GM18517 (cell line): ENCODE measurements around the gene ABCC4.

Experiments used
- ATAC-seq: cut with Tn5 transposase; IDR thresholded peaks from one replicate; pipeline ENCODE4 v1.9.1; 2021; ENCODE audit warnings: mild to moderate bottlenecking, moderate library complexity; ENCODE audit not compliant: unreplicated experiment

ABCC4 gene

DNA sequence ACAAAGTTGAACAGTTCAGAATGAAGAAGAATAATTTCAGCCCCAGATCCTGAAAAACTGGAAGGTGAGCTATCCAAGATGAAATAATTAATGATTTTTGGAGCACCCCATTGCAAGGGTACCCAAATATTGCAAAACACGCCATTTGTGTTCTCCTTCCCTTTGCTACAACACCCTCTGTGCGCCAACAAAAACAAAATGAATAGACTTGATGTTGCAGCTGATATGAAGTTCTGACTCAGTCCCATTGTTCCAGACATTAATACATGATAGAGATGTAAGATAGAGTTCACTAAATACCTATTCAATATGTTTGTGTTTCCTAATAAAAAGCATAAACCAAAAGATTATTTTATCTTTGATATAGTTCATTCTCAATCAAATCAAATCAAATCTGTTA is 301.4 kb downstream of the ABCC4 start:
- ATAC-seq, result no peak

DNA sequence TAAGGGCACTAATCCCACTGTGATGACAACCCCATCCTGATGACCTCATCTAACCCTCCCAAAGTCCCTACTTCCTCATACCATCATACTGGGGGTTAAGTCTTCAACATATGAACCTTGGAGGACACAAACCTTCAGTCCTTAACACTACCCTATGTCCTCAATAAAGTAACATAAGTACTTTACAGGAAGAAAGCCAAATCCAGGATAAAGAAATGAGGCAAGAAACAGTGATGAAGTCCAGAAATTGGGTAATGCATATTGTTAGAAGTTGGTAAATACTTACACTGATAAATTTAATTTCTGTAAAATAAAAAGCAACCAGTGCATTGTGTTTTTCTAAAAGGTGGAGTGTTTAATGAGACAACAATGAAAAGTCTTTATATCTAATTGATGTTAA is 304.1 kb downstream of the ABCC4 start:
- ATAC-seq, result no peak

DNA sequence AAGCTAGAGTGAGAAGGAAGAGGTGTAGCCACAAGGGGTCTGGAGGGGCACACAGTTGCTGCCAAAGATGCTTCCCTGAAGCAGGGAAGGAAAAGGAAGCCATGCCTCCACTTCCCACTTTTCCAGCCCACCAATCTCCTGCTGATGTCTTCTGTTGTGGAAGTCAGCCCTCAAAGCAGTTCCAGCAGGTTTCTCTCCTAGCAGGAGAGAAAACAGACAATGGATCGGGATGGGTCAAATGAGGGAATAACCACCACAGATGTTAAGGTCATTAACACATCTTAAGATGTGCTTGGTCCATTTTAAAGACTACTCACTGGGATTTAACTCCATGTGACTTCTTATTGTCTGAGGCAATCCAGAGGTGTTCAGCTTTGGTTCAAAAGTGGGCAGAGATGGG is 304.8 kb downstream of the ABCC4 start:
- no peak for ATAC-seq

DNA sequence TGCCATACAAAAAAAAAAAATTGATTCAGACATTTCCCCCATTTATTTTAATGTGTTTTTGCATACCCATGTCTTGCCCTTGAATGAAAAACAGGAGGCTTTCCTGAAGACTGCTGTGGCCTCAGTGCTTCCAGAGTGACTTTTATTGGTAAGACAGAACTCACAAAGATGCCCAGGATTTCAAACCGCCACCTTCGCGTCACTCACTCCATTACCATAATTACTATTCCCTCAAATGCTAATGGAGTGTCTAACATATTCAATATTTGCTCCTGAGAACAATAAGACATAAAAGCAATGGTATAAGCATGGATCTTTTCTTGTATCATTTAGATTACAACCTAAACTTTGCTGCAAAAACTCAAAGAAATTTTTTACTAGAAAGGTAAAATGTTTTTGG is 306.7 kb downstream of the ABCC4 start:
- no peak for ATAC-seq

DNA sequence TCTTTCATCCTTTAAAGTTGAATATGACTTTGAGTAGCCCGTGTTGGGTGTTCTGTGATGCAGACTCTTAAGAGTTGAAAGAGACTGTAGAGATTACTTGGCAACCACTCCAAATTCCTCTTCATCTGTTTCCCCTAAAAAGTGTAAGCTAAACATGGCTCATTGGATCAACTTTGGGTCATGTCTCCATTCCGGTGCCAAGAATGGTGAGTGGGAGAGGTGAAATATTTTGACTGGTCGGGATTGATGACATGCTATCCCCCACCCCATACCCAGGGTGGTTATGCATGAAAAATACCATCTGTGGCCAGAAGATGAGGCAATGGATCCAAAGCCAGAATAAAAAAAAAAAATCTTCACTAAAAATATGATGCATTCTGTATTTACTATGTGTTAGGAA is 307.6 kb downstream of the ABCC4 start:
- ATAC-seq, result no peak

DNA sequence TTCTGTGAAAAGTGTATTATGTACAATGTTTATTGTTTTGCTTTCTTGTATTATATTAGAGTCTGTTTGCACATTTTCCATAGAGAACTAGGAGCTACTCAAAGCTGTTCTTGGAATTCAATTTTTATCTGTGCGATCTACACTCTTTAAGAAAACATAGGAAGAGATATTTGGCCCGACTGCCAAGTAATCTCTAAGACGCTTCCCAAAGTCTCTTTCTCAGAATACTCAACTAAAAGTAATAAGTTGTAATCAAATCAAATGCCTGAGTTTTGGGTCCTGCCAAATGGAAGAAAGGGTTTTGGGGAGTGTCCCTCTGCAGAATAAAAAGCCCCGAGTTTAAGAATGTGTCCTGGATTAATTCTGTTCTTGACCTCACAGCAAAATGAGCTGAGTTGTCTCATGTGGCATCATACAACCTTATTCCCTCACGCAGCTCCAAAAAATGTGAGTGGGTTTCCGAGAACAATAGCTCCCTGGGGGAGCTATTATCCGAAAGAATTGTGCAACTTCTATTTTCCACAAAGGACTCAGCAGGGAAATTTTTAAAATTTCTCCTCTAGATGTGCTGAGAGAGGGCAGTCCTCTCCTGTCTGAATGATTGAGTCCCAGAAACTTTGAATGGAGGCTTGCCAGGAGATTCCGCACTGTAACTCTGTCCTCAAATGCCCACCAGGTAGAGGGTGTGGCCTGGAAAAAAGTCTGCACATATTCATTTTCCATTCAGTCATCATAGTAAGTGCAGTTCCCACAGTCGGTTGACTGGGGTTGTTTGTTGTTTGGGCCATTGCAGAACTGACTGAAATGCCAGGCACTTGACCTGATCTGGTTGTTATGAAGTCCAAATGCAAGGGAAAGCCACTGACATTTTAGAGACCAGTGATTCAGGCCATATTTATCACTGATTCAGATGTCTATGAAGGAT is 309.0 kb downstream of the ABCC4 start:
- ATAC-seq, result no peak

DNA sequence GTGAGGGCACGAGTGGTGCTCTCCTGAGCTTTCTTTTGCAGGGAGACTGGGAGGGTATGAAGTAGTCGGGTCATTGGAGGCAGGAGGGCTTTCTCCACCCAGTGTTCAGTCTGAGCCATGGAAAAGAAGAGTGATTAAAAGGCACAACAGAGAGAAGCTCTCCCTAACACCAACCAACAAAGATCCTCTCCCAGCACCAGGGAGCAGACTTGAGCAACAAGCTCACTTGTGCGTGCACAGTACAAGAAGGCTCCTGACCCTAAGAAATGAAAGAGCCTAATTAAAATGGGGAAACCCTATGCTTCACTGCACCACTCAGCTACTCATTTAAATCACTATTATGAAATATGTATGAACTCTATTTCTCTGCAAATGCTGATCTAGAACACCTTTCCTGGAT is 312.6 kb downstream of the ABCC4 start:
- ATAC-seq, result no peak

DNA sequence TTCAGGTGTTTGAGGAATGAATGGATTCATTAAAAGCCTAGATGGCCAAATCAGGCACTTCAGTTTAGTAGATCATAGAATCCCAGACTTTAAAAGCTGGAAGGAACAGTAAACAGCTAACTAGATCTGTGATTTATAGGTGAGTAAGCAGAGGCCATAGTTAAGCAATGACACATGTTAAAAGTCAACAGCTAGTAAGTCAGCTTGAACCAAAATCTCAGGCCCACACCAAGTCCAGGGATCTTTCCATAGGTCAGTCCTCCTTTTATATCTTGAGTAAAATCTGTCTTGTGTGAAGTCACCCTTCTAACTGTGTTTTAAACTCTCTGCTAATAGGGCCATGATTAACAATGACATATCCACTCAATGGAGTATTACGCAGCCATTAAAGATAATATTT is 313.4 kb downstream of the ABCC4 start:
- ATAC-seq, result no peak

DNA sequence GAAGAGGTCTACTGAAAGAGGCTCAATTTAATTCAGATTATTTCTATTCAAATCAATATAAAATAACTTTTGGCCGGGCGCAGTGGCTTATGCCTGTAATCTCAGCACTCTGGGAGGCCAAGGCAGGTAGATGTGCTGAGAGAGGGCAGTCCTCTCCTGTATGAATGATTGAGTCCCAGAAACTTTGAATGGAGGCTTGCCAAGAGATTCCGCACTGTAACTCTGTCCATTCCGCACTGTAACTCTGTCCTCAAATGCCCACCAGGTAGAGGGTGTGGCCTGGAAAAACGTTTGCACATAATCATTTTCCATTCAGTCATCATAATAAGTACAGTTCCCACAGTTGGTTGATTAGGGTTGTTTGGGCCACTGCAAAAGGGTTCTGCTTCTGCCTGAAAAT is 314.2 kb downstream of the ABCC4 start:
- ATAC-seq, result no peak

DNA sequence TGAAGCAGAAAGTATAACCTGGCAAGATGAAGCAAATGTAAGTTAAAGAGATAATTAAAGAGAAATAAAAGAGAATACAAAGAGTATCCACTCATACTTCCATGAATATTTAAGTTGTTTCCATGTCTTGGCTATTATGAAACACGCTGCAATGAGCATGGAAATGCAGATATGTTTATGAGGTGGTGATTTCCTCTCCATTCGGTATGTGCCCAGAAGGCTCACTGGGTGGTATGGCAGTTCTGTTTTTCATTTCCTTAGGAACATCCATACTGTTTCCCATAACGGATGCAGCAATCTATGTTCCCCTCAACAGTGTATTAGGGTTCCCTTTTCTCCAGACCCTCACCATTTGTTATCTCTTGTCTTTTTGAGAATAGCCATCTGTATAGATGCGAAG is 316.3 kb downstream of the ABCC4 start:
- no peak for ATAC-seq

DNA sequence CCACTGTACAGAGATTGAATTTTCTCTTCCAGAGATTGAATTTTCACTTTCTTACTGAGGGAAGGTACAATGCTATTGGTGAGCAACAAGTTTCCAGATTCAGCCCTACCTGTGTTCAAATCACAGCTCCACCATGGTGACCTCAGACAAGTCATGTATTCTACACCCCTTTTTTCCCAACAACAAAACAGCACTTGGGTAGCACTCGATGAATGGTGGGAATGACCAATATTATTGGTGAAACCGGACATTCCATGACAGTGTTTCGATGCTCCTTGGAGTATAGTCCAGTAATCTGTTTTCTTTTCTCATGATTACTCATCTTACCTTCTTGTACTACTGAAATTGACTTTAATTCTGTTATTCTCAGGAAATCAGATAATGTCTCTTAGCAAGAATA is 322.7 kb downstream of the ABCC4 start:
- ATAC-seq, result no peak

DNA sequence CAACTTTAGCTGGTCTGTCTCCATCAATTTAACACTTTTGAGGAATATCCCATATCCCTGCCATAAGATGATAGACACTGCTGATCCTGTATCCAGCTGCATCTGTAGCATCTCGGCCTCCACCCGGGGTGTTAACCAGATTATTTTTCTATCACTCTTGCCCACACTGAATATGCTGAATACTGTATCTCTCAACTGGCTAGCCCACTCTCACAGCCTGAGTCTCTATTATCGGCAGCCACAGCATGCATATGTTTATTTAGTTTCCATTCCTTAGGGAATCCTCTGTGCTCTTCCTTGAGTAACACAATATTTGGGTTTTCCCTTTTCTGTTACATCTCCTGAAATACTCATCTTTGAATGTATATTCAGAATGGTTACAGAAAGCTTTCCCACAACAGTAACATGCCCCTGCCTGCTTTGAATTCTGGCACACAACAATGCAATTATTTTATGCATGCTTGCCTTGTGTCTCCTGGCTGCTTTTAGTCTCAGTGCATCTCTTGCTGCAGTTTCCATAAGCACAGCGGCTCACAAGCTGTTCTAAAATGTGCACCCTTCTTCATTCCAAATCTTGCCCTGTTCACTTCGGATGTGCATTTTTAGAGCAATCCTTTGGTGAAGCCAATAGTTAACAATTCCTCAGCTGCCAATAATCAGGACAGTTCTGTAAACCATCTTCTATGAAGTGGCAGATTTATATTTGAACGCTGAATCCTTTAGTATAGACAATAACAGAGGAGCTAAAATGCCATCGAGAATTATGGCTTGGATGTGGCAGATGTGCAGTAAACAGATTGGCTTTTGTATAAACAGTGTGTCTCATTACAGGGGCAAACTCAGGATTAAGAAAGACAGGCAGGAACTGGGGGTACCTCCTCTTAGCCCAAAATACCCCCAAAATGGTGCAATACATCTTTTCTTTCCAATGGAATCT is 327.0 kb downstream of the ABCC4 start:
- no peak for ATAC-seq

DNA sequence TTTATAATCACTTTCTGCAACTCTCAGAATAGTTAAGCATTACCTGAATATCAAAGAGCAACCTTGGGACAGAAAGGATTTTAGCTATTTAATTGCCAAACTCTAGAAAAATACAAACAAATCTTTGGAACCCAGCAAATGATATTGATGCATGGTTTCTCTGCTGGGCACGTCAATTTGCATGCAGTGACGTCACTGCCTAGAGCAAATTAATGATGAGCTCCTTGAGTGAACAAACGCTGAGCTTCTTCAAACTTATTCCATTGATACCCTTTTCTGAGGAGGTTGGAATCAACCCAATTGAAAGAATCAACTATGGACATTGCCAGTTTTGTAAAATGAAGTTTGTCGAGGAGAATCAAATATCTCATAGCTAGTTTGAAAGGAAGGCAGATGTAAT is 329.0 kb downstream of the ABCC4 start:
- no peak for ATAC-seq
